ENCODE measurements around the gene MTCL1.
A peak's percentile ranks its signal among the peaks of the same experiment; 100 is the strongest.

The MTCL1 gene

GRCh38 chr18:8715599-8715998 lies 10.2 kb downstream of the MTCL1 start:
- no peak for DNase-seq

- no peak for DNase-seq
These were observed 11.8 kb downstream of the MTCL1 start for GRCh38 chr18:8717011-8717770.

- DNase-seq = no peak
These were observed 13.1 kb downstream of the MTCL1 start for GRCh38 chr18:8718401-8718913.

- no peak for DNase-seq
These were observed 13.8 kb downstream of the MTCL1 start for GRCh38 chr18:8719192-8719591.

GRCh38 chr18:8720141-8720540 lies 14.8 kb downstream of the MTCL1 start:
- DNase-seq = no peak

- DNase-seq = no peak
These were observed 15.8 kb downstream of the MTCL1 start for GRCh38 chr18:8721094-8721669.

GRCh38 chr18:8721716-8722115 lies 16.4 kb downstream of the MTCL1 start:
- no peak for DNase-seq

GRCh38 chr18:8722946-8723820 lies 17.8 kb downstream of the MTCL1 start:
- no peak for DNase-seq

- no peak for DNase-seq
These were observed 19.1 kb downstream of the MTCL1 start for GRCh38 chr18:8724452-8724851.

- no peak for DNase-seq
These were observed 20.9 kb downstream of the MTCL1 start for GRCh38 chr18:8726281-8726680.

- no peak for DNase-seq
These were observed 21.8 kb downstream of the MTCL1 start for GRCh38 chr18:8726963-8727705.

GRCh38 chr18:8730080-8730827 lies 24.9 kb downstream of the MTCL1 start:
- DNase-seq = no peak

- DNase-seq = no peak
These were observed 27.3 kb downstream of the MTCL1 start for GRCh38 chr18:8732442-8733360.

GRCh38 chr18:8734496-8734895 lies 29.1 kb downstream of the MTCL1 start:
- no peak for DNase-seq

- DNase-seq = no peak
These were observed 29.9 kb downstream of the MTCL1 start for GRCh38 chr18:8735274-8735673.

GRCh38 chr18:8741117-8741516 lies 35.8 kb downstream of the MTCL1 start:
- no peak for DNase-seq

- DNase-seq = no peak
These were observed 36.2 kb downstream of the MTCL1 start for GRCh38 chr18:8741532-8741931.

- peak; percentile 55 to 64 for DNase-seq
These were observed 37.3 kb downstream of the MTCL1 start for GRCh38 chr18:8742387-8743361.

- no peak for DNase-seq
These were observed 38.7 kb downstream of the MTCL1 start for GRCh38 chr18:8744038-8744437.

- DNase-seq = peak; percentile 20 to 51
These were observed 39.3 kb downstream of the MTCL1 start for GRCh38 chr18:8744656-8745055.

Measured in CD4-positive, alpha-beta T cell treated with Interleukin-4 for 1 hour (primary cell).